NCI-H2029 treated with DMSO at 0.1 percent for 48 hours (cell line): Measurements from ENCODE around the gene SOX6.
"Not testable (repeated sequence)": the region's sequence is repeated elsewhere in the genome, so short reads cannot be mapped to it uniquely, and the experiment has no call there.

Experiments used
- DNase-seq: peaks from one replicate; lab custom pipeline; 2025; lab: John Stamatoyannopoulos, UW

The SOX6 gene

GRCh38 chr11:15930442-15931025, 425.8 kb downstream of the SOX6 start:
- DNase-seq = no peak

- DNase-seq = no peak
Measured at GRCh38 chr11:15929371-15929901, 426.9 kb downstream of the SOX6 start.

- DNase-seq = no peak
Measured at GRCh38 chr11:15927864-15928217, 428.5 kb downstream of the SOX6 start.

GRCh38 chr11:15927196-15927863, 429.0 kb downstream of the SOX6 start:
- no peak for DNase-seq

GRCh38 chr11:15926071-15926470, 430.3 kb downstream of the SOX6 start:
- DNase-seq = no peak

- no peak for DNase-seq
Measured at GRCh38 chr11:15923183-15923582, 433.2 kb downstream of the SOX6 start.

- not testable (repeated sequence) for DNase-seq
Measured at GRCh38 chr11:15922745-15923144, 433.6 kb downstream of the SOX6 start.

GRCh38 chr11:15920856-15921629, 435.3 kb downstream of the SOX6 start:
- DNase-seq = no peak

GRCh38 chr11:15918674-15919073, 437.7 kb downstream of the SOX6 start:
- no peak for DNase-seq

- DNase-seq = peak; percentile 29
Measured at GRCh38 chr11:15918212-15918611, 438.1 kb downstream of the SOX6 start.
